Breast epithelium (tissue), 3 donors: ENCODE results near the gene GLI2.

Source experiments
- CTCF ChIP-seq, 3 donors: fragments of 450-650 bp; IDR thresholded peaks; one replicate each; pipeline ENCODE4 v1.5.1; 2016 to 2017; ENCODE audit warnings: antibody characterized with exemption in 3 of 3, mild to moderate bottlenecking in 3 of 3, moderate library complexity in 3 of 3
- POLR2A ChIP-seq: fragments of 450-650 bp; IDR thresholded peaks from one replicate; pipeline ENCODE4 v1.6.1; 2016; ENCODE audit warnings: antibody characterized with exemption, mild to moderate bottlenecking, moderate library complexity

- no peak for TF ChIP-seq CTCF (IDR thresholded peaks at IDR 0.05)
- no peak for TF ChIP-seq POLR2A
Observed at GRCh38 chr2:120778244-120778643, 42.6 kb downstream of the GLI2 start.
